GM23338 (cell line): ENCODE measurements around the gene NEK7. TPM values are rescaled to one million over a fixed set of nuclear protein-coding genes. Genes with fewer than 3 reads are reported as not detected.
A peak's percentile ranks its signal among the peaks of the same experiment; 100 is the strongest.

Experiments
- ATAC-seq: fragments of 200-7000 bp; cut with Tn5 transposase; 3 replicates; pipeline ENCODE4 v1.9.1; 2020
- DNase-seq: peaks from one replicate; pipeline ENCODE4 v3.0.0-alpha.2; 2015; ENCODE audit warnings: low spot score
- H2AFZ ChIP-seq: fragments of 200-600 bp; sonication (generic); 2 replicates; pipeline ENCODE4 v1.8.0; 2016; ENCODE audit warnings: antibody characterized with exemption, mild to moderate bottlenecking, moderate library complexity
- H3F3A ChIP-seq: fragments of 200-600 bp; sonication (generic); replicated peaks from 2 replicates; pipeline ENCODE4 v1.8.0; 2017; ENCODE audit warnings: antibody characterized with exemption, mixed run types, low read depth
- H3K27ac ChIP-seq: fragments of 200-600 bp; sonication (generic); 2 replicates; pipeline ENCODE4 v1.6.1; 2016; ENCODE audit warnings: low read depth
- H3K27me3 ChIP-seq: fragments of 200-600 bp; sonication (generic); 2 replicates; pipeline ENCODE4 v1.8.0; 2016; ENCODE audit warnings: mild to moderate bottlenecking, mixed run types, moderate library complexity; ENCODE audit not compliant: insufficient read depth
- H3K36me3 ChIP-seq: fragments of 200-600 bp; sonication (generic); 2 replicates; pipeline ENCODE4 v1.8.0; 2016; ENCODE audit warnings: mild to moderate bottlenecking; ENCODE audit not compliant: insufficient read depth
- H3K4me1 ChIP-seq: fragments of 200-600 bp; sonication (generic); 2 replicates; pipeline ENCODE4 v1.8.0; 2016; ENCODE audit warnings: mild to moderate bottlenecking, moderate library complexity; ENCODE audit not compliant: insufficient read depth
- H3K4me2 ChIP-seq: fragments of 200-600 bp; sonication (generic); 2 replicates; pipeline ENCODE4 v1.7.1; 2017; ENCODE audit warnings: mixed run types
- H3K4me3 ChIP-seq: fragments of 200-600 bp; sonication (generic); 2 replicates; pipeline ENCODE4 v1.6.1; 2016; ENCODE audit warnings: mixed run types
- H3K79me2 ChIP-seq: fragments of 200-600 bp; sonication (generic); replicated peaks from 2 replicates; pipeline ENCODE4 v1.8.0; 2017; ENCODE audit warnings: mild to moderate bottlenecking; ENCODE audit not compliant: insufficient read depth
- H3K9me2 ChIP-seq: fragments of 200-600 bp; sonication (generic); 2 replicates; pipeline ENCODE4 v1.8.0; 2017; ENCODE audit not compliant: insufficient read depth
- H4K20me1 ChIP-seq: fragments of 200-600 bp; sonication (generic); replicated peaks from 2 replicates; pipeline ENCODE4 v1.8.0; 2017; ENCODE audit warnings: mild to moderate bottlenecking; ENCODE audit not compliant: insufficient read depth
- H3K27ac Mint-ChIP-seq: 2 replicates; pipeline ENCODE4 v1.8.0; 2020; ENCODE audit warnings: inconsistent platforms, mild to moderate bottlenecking, moderate library complexity, mixed read lengths
- H3K27me3 Mint-ChIP-seq: 3 replicates; pipeline ENCODE4 v1.8.0; 2022; ENCODE audit warnings: low read depth, mild to moderate bottlenecking, moderate library complexity, mixed read lengths, inconsistent platforms; ENCODE audit not compliant: insufficient read depth, poor library complexity
- H3K36me3 Mint-ChIP-seq: 3 replicates; pipeline ENCODE4 v1.8.0; 2021; ENCODE audit warnings: low read depth, mild to moderate bottlenecking, inconsistent platforms, moderate library complexity, mixed read lengths
- H3K4me1 Mint-ChIP-seq: 3 replicates; pipeline ENCODE4 v1.8.0; 2020; ENCODE audit warnings: mild to moderate bottlenecking, inconsistent platforms, mixed read lengths
- H3K4me3 Mint-ChIP-seq: 3 replicates; pipeline ENCODE4 v1.8.0; 2021; ENCODE audit warnings: moderate library complexity, mild to moderate bottlenecking, inconsistent platforms, mixed read lengths
- H3K9me3 Mint-ChIP-seq: 3 replicates; pipeline ENCODE4 v1.8.0; 2020; ENCODE audit warnings: moderate library complexity, mild to moderate bottlenecking, inconsistent platforms, mixed read lengths
- EZH2 ChIP-seq: fragments of 200-600 bp; sonication (generic); IDR thresholded peaks from one replicate; pipeline ENCODE4 v1.8.0; 2017; ENCODE audit warnings: antibody characterized with exemption, mild to moderate bottlenecking, low read depth; ENCODE audit not compliant: unreplicated experiment
- EZH2phosphoT487 ChIP-seq: fragments of 200-600 bp; sonication (generic); IDR thresholded peaks from one replicate; pipeline ENCODE4 v1.8.1; 2018; ENCODE audit warnings: antibody characterized with exemption; ENCODE audit not compliant: unreplicated experiment
- JUNB ChIP-seq: IDR thresholded peaks from one replicate; pipeline ENCODE4 v1.6.1; 2016; ENCODE audit warnings: antibody characterized with exemption; ENCODE audit not compliant: unreplicated experiment
- POLR2AphosphoS5 ChIP-seq: IDR thresholded peaks from 2 replicates; pipeline ENCODE4 v1.6.1; 2016; ENCODE audit warnings: antibody characterized with exemption, low read depth
- STAT1 ChIP-seq: IDR thresholded peaks from one replicate; pipeline ENCODE4 v1.6.1; 2016; ENCODE audit warnings: antibody characterized with exemption; ENCODE audit not compliant: unreplicated experiment
- ZNF331 ChIP-seq: fragments of 250-450 bp; sonication (Bioruptor Pico); IDR thresholded peaks from 2 replicates; pipeline ENCODE4 v1.5.0; 2020; ENCODE audit warnings: low read depth, mild to moderate bottlenecking, moderate library complexity
- polyA plus RNA-seq: library from polyadenylated mRNA; unstranded; fragments of >200 nt; fragmentation: Nextera tagmentation; extraction: Ambion mirVana; gene quantifications from 2 replicates; pipeline ENCODE4 v1.2.1, GENCODE V29; 2016
- total RNA-seq: library from RNA; depleted of rRNA; stranded (reverse); fragments of >200 nt; shearing (Covaris generic); gene quantifications from 2 replicates; pipeline ENCODE4 v1.2.3, GENCODE V29; 2014
- TF ChIP-seq, protein P1 (sequence below), 2 experiments: fragments of 200-600 bp in 1 of 2; sonication (generic) in 1 of 2; conservative IDR thresholded peaks; 2 replicates each; pipeline versions ENCODE4 v1.5.1 to v1.6.1; 2016 to 2017; ENCODE audit warnings: antibody characterized with exemption in 2 of 2, low read depth in 2 of 2, mild to moderate bottlenecking in 2 of 2, moderate library complexity in 1 of 2
- TF ChIP-seq, protein P2 (sequence below): fragments of 250-450 bp; sonication (Bioruptor Pico); IDR thresholded peaks from 2 replicates; pipeline ENCODE4 v1.5.0; 2020; ENCODE audit warnings: mild to moderate bottlenecking, moderate library complexity

The NEK7 gene
- total and polyA plus RNA-seq, 2 experiments from 2014 or later, result 4.8 to 15.3 TPM

DNA sequence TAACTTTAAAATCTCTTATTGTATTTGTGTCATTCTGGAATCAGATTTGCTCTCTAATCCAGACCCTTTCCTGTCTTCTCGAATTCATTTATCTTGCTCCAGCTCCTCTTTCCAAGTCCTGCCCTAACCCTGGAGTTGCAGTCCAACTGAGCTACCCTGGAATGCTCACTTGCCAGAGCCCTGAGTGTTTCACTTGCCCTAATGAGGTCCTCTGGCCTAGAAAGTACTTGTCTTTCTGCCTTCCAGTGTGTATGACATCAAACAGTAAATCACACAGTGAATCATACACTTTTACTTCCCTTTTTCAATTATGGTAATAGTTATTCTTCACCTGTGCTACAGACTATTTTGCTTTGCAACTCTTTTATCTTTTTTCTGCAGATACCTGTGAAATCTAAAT is 96.9 kb downstream of the NEK7 start:
- no peak overlapping the region for H2AFZ ChIP-seq
- ATAC-seq, result peak; percentile 43
- peaks cover 3% of the 10 kb centered on the region; the same call in 2 of the 3 replicates for H3K9me3 Mint-ChIP-seq
- H3K4me3 Mint-ChIP-seq, result no peak overlapping the region
- no peak for TF ChIP-seq POLR2AphosphoS5
- no peak for TF ChIP-seq ZNF331 (CRISPR knock-in tag)
- TF ChIP-seq JUNB, result no peak
- no peak for TF ChIP-seq EZH2
- TF ChIP-seq, protein P1, sequence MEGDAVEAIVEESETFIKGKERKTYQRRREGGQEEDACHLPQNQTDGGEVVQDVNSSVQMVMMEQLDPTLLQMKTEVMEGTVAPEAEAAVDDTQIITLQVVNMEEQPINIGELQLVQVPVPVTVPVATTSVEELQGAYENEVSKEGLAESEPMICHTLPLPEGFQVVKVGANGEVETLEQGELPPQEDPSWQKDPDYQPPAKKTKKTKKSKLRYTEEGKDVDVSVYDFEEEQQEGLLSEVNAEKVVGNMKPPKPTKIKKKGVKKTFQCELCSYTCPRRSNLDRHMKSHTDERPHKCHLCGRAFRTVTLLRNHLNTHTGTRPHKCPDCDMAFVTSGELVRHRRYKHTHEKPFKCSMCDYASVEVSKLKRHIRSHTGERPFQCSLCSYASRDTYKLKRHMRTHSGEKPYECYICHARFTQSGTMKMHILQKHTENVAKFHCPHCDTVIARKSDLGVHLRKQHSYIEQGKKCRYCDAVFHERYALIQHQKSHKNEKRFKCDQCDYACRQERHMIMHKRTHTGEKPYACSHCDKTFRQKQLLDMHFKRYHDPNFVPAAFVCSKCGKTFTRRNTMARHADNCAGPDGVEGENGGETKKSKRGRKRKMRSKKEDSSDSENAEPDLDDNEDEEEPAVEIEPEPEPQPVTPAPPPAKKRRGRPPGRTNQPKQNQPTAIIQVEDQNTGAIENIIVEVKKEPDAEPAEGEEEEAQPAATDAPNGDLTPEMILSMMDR (conservative IDR thresholded peaks at IDR 0.05; ENCODE audit: low read depth in 2 of 2), result no peak
- peak overlapping the region; percentile 8; the same call in 1 of the 2 replicates for H3K27ac ChIP-seq
- no peak overlapping the region for H3K4me2 ChIP-seq
- no peaks in the 10 kb centered on the region; the same call in 2 of the 3 replicates for H3K36me3 Mint-ChIP-seq
- peaks cover 34% of the 10 kb centered on the region for H3K4me1 Mint-ChIP-seq
- H3K27me3 Mint-ChIP-seq, result peaks cover 2% of the 10 kb centered on the region
- peaks cover 17% of the 10 kb centered on the region for H3K79me2 ChIP-seq
- no peaks in the 10 kb centered on the region for H3F3A ChIP-seq
- no peaks in the 10 kb centered on the region for H4K20me1 ChIP-seq
- H3K4me1 ChIP-seq, result peaks cover 30% of the 10 kb centered on the region
- H3K9me2 ChIP-seq, result no peaks in the 10 kb centered on the region
- no peak for DNase-seq
- H3K4me3 ChIP-seq, result no peak overlapping the region
- H3K27me3 ChIP-seq, result no peaks in the 10 kb centered on the region
- peak overlapping the region; percentile 7; the same call in 1 of the 2 replicates for H3K27ac Mint-ChIP-seq
- H3K36me3 ChIP-seq, result no peaks in the 10 kb centered on the region

DNA sequence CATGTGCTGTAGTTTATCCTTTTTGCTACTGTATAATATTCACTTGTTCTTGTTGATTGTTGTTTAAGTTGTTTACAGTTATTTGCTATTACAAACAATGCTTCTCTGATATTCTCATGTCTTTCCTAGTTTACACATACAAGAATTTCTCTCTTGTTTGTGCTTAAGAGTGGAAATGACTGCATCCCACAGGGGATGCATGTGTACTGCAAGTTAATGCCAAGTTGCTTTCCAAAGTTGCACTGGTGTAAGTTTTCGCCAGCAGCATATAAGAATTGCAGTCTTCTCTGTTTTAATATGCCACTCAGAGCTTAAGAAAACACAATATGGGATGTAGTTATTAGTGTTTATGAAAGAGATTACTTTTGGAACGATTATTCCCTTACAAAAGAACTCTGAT is 97.7 kb downstream of the NEK7 start:
- Histone ChIP-seq H3K4me1 (peaks cover 30% of the 10 kb centered on the region), H3K79me2 (peaks cover 13% of the 10 kb centered on the region), H3K4me3 (no peak overlapping the region), H3K27me3 (no peaks in the 10 kb centered on the region), H4K20me1 (no peaks in the 10 kb centered on the region), H3K27ac (0 out of 2 replicates have a peak overlapping the region, but pooled peaks have one; percentile 27), H3K36me3 (no peaks in the 10 kb centered on the region), H2AFZ (no peak overlapping the region), H3K4me2 (no peak overlapping the region), H3F3A (no peaks in the 10 kb centered on the region), H3K9me2 (no peaks in the 10 kb centered on the region)
- H3K27ac Mint-ChIP-seq, result no peak overlapping the region
- DNase-seq (peak; percentile 21), ATAC-seq (peak; percentile 36; the same call in 1 of the 3 replicates)
- no peak for TF ChIP-seq POLR2AphosphoS5
- TF ChIP-seq, protein P1 (conservative IDR thresholded peaks at IDR 0.05; ENCODE audit: low read depth in 2 of 2), result peak in 1 of 2 experiments; percentile 15; a peak in 1 of 4 replicates
- no peak for TF ChIP-seq EZH2
- no peak for TF ChIP-seq JUNB
- no peak for TF ChIP-seq EZH2phosphoT487
- no peak for TF ChIP-seq STAT1
- TF ChIP-seq, protein P2, sequence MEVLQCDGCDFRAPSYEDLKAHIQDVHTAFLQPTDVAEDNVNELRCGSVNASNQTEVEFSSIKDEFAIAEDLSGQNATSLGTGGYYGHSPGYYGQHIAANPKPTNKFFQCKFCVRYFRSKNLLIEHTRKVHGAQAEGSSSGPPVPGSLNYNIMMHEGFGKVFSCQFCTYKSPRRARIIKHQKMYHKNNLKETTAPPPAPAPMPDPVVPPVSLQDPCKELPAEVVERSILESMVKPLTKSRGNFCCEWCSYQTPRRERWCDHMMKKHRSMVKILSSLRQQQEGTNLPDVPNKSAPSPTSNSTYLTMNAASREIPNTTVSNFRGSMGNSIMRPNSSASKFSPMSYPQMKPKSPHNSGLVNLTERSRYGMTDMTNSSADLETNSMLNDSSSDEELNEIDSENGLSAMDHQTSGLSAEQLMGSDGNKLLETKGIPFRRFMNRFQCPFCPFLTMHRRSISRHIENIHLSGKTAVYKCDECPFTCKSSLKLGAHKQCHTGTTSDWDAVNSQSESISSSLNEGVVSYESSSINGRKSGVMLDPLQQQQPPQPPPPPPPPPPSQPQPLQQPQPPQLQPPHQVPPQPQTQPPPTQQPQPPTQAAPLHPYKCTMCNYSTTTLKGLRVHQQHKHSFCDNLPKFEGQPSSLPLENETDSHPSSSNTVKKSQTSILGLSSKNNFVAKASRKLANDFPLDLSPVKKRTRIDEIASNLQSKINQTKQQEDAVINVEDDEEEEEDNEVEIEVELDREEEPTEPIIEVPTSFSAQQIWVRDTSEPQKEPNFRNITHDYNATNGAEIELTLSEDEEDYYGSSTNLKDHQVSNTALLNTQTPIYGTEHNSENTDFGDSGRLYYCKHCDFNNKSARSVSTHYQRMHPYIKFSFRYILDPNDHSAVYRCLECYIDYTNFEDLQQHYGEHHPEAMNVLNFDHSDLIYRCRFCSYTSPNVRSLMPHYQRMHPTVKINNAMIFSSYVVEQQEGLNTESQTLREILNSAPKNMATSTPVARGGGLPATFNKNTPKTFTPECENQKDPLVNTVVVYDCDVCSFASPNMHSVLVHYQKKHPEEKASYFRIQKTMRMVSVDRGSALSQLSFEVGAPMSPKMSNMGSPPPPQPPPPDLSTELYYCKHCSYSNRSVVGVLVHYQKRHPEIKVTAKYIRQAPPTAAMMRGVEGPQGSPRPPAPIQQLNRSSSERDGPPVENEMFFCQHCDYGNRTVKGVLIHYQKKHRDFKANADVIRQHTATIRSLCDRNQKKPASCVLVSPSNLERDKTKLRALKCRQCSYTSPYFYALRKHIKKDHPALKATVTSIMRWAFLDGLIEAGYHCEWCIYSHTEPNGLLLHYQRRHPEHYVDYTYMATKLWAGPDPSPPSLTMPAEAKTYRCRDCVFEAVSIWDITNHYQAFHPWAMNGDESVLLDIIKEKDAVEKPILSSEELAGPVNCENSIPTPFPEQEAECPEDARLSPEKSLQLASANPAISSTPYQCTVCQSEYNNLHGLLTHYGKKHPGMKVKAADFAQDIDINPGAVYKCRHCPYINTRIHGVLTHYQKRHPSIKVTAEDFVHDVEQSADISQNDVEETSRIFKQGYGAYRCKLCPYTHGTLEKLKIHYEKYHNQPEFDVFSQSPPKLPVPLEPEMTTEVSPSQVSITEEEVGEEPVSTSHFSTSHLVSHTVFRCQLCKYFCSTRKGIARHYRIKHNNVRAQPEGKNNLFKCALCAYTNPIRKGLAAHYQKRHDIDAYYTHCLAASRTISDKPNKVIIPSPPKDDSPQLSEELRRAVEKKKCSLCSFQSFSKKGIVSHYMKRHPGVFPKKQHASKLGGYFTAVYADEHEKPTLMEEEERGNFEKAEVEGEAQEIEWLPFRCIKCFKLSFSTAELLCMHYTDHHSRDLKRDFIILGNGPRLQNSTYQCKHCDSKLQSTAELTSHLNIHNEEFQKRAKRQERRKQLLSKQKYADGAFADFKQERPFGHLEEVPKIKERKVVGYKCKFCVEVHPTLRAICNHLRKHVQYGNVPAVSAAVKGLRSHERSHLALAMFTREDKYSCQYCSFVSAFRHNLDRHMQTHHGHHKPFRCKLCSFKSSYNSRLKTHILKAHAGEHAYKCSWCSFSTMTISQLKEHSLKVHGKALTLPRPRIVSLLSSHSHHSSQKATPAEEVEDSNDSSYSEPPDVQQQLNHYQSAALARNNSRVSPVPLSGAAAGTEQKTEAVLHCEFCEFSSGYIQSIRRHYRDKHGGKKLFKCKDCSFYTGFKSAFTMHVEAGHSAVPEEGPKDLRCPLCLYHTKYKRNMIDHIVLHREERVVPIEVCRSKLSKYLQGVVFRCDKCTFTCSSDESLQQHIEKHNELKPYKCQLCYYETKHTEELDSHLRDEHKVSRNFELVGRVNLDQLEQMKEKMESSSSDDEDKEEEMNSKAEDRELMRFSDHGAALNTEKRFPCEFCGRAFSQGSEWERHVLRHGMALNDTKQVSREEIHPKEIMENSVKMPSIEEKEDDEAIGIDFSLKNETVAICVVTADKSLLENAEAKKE (CRISPR knock-in tag), result no peak
- no peaks in the 10 kb centered on the region; the same call in 2 of the 3 replicates for H3K36me3 Mint-ChIP-seq
- no peaks in the 10 kb centered on the region; the same call in 2 of the 3 replicates for H3K9me3 Mint-ChIP-seq
- no peak overlapping the region for H3K4me3 Mint-ChIP-seq
- H3K27me3 Mint-ChIP-seq, result peaks cover 2% of the 10 kb centered on the region
- H3K4me1 Mint-ChIP-seq, result peaks cover 34% of the 10 kb centered on the region
